ENCODE data around the gene TIAM2. TPM values are rescaled to one million over a fixed set of nuclear protein-coding genes. Genes with fewer than 3 reads are reported as not detected.

TIAM2 gene
- total RNA-seq, 4 donors from 2014 or later: 4.2 to 12.7 (median 7.5) TPM

DNA sequence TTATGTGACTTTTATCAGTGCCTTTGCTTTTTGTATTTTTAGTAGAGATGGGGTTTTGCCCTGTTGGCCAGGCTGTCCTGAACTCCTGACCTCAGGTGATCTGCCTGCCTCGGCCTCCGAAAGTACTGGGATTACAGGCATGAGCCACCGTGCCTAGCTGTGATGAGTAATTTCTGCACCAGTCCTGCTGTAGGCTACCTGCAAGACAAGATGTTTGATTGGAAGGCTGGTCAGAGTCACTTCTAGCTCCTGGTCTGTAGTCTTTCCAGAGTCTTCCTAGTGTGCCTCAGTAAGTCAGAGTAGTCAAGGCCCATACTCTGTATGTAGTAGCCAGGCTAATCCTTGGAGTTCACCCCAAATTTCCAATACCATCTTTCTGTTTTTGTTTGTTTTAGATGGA, 8.9 kb downstream of the TIAM2 start:
- DNase-seq: no peak
- no peaks in the 10 kb centered on the region for H3K27me3 ChIP-seq
- no peaks in the 10 kb centered on the region for H3K36me3 ChIP-seq
- WGBS, 2 donors (ENCODE audit: low coverage in 1 of 2): 89% methylated on average over 3 of the region's 3 CpGs; no CpG with 5 or more reads in 1 of the 2 donors
- H3K4me1 ChIP-seq: no peaks in the 10 kb centered on the region
- no peak overlapping the region for H3K4me3 ChIP-seq
- in situ Hi-C loops (cut with MboI; ENCODE audit: low pct_ligation_motif_present in 1 of 4, low pct_unique_long_range_greater_than_20kb in 1 of 4, low sequenced_read_pairs in 3 of 4) (no loop called here), intact Hi-C loops (cut with DNase I; ENCODE audit: low total_unique reads) (no loop called here)
- TF ChIP-seq, protein P1, sequence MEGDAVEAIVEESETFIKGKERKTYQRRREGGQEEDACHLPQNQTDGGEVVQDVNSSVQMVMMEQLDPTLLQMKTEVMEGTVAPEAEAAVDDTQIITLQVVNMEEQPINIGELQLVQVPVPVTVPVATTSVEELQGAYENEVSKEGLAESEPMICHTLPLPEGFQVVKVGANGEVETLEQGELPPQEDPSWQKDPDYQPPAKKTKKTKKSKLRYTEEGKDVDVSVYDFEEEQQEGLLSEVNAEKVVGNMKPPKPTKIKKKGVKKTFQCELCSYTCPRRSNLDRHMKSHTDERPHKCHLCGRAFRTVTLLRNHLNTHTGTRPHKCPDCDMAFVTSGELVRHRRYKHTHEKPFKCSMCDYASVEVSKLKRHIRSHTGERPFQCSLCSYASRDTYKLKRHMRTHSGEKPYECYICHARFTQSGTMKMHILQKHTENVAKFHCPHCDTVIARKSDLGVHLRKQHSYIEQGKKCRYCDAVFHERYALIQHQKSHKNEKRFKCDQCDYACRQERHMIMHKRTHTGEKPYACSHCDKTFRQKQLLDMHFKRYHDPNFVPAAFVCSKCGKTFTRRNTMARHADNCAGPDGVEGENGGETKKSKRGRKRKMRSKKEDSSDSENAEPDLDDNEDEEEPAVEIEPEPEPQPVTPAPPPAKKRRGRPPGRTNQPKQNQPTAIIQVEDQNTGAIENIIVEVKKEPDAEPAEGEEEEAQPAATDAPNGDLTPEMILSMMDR (IDR thresholded peaks at IDR 0.05): no peak
- H3K27ac ChIP-seq: no peak overlapping the region
- H3K9me3 ChIP-seq: no peaks in the 10 kb centered on the region

DNA sequence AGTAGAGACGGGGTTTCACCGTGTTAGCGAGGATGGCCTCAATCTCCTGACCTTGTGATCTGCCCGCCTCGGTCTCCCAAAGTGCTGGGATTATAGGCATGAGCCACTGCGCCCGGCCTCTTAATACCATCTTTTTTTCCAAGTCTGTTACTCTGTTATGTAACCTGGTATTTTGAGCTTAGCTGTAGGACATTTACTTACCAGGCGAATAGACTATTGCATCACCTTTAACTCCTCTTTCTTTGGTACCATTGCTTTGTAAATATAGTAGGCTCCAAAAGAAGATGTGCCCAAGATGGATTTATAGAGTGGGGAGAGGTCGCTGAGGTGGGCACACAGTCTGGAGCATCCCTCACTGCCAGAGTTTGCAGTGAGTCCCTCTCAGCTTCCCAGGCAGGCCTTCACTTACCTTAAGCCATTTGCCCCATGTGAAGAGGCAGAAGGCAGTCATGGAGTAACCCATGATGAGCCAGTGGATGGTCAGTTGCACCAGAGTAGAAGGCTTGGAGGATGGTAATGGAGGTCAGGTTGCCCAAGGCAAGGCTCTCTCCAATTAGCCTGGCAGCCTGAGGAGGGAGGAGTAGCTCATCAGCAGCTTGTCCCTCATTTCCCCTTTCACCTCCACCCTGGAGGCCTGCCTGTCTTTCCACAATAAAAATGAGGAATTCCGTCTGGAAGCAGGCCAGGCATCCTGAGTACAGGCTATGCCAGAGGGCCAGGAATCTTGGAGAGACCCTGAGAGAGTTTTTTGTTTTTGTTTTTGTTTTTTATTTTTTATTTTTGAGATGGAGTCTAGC, 9.7 kb downstream of the TIAM2 start:
- no peaks in the 10 kb centered on the region for H3K27me3 ChIP-seq
- no peak overlapping the region for H3K27ac ChIP-seq
- TF ChIP-seq POLR2A (IDR thresholded peaks at IDR 0.05) (no peak), EP300 (IDR thresholded peaks at IDR 0.05; ENCODE audit: low read depth) (no peak), POLR2AphosphoS5 (IDR thresholded peaks at IDR 0.05) (no peak)
- TF ChIP-seq, protein P1 (IDR thresholded peaks at IDR 0.05): no peak
- intact Hi-C loops (cut with DNase I; ENCODE audit: low total_unique reads) (no loop called here), in situ Hi-C loops (cut with MboI; ENCODE audit: low pct_ligation_motif_present in 1 of 4, low pct_unique_long_range_greater_than_20kb in 1 of 4, low sequenced_read_pairs in 3 of 4) (no loop called here)
- H3K36me3 ChIP-seq: no peaks in the 10 kb centered on the region
- no peak overlapping the region for H3K4me3 ChIP-seq
- WGBS, 2 donors (ENCODE audit: low coverage in 1 of 2): 90% methylated on average over 8 to 10 of the region's 10 CpGs
- no peak for DNase-seq
- H3K9me3 ChIP-seq: no peaks in the 10 kb centered on the region
- H3K4me1 ChIP-seq: no peaks in the 10 kb centered on the region

DNA sequence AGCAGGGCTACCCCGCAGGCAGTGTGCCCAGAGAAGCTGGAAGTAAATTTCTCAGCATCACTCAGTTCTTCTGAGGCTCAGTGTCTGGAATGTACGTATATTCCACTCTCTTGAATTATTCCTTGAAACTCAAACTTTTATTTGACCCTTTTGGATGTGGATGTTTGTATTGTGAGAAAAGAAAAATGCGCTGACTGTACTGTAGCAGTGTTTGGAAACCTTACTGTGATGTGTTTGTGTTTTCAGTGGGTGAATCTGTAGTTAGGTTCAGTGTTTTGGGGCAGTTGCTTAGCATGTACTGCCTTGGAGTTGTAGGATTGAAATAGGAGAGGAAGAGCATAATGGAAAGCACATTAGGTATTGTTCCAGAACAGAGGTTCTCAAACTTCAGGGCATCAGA, 13.5 kb downstream of the TIAM2 start:
- peaks cover 6 to 22% (median 16%) of the 10 kb centered on the region in 4 donors for H3K4me1 ChIP-seq
- H3K27ac ChIP-seq: no peak overlapping the region
- intact Hi-C loops (cut with DNase I; ENCODE audit: low total_unique reads) (no loop called here), in situ Hi-C loops (cut with MboI; ENCODE audit: low pct_ligation_motif_present in 1 of 4, low pct_unique_long_range_greater_than_20kb in 1 of 4, low sequenced_read_pairs in 3 of 4) (no loop called here)
- H3K4me3 ChIP-seq: no peak overlapping the region
- H3K27me3 ChIP-seq: no peaks in the 10 kb centered on the region
- DNase-seq: no peak
- no peaks in the 10 kb centered on the region for H3K36me3 ChIP-seq
- 84% methylated on average over 3 of the region's 3 CpGs; no CpG with 5 or more reads in 1 of the 2 donors for WGBS, 2 donors (ENCODE audit: low coverage in 1 of 2)
- TF ChIP-seq EP300 (IDR thresholded peaks at IDR 0.05; ENCODE audit: low read depth) (no peak), POLR2A (IDR thresholded peaks at IDR 0.05) (no peak), POLR2AphosphoS5 (IDR thresholded peaks at IDR 0.05) (no peak)
- TF ChIP-seq, protein P1 (IDR thresholded peaks at IDR 0.05): no peak
- no peaks in the 10 kb centered on the region for H3K9me3 ChIP-seq

DNA sequence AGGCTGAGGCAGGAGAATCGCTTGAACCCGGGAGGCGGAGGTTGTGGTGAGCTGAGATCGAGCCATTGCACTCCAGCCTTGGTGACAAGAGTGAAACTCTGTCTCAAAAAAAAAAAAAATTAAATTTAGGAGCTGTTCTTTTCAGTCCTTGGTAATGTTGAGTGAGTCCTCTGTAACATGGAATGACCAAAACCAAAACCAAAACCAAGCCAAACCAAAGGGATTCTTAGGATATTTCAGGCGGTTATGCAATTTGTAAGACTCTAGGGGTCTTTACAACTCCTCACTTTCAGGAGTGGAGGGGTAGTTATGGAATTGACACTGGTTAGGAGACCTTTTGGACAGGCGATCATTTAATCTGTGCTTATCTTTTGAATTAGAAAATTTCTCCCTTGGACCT, 15.8 kb downstream of the TIAM2 start:
- no peak for DNase-seq
- H3K27ac ChIP-seq: peak overlapping the region in 3 of 4 donors; percentile 8 to 67 (median 10)
- no peaks in the 10 kb centered on the region for H3K36me3 ChIP-seq
- no peaks in the 10 kb centered on the region for H3K9me3 ChIP-seq
- no peak for TF ChIP-seq POLR2AphosphoS5 (IDR thresholded peaks at IDR 0.05)
- no peak for TF ChIP-seq EP300 (IDR thresholded peaks at IDR 0.05; ENCODE audit: low read depth)
- no peak for TF ChIP-seq POLR2A (IDR thresholded peaks at IDR 0.05)
- TF ChIP-seq, protein P1 (IDR thresholded peaks at IDR 0.05): no peak
- in situ Hi-C loops (cut with MboI; ENCODE audit: low pct_ligation_motif_present in 1 of 4, low pct_unique_long_range_greater_than_20kb in 1 of 4, low sequenced_read_pairs in 3 of 4): no loop called here
- H3K4me1 ChIP-seq: peaks cover 6 to 42% (median 17%) of the 10 kb centered on the region in 4 donors
- 79 to 85% methylated on average over 6 of the region's 6 CpGs for WGBS, 2 donors (ENCODE audit: low coverage in 1 of 2)
- H3K4me3 ChIP-seq: no peak overlapping the region
- no peaks in the 10 kb centered on the region for H3K27me3 ChIP-seq
- intact Hi-C loops (cut with DNase I; ENCODE audit: low total_unique reads): no loop called here

All from transverse colon (tissue), 4 donors.